Stimulated activated CD4-positive, alpha-beta T cell treated with anti-CD3 and anti-CD28 coated beads, Interleukin-15, amount 100 ng/mL, for 1 hour (primary cell): ENCODE data around the gene MICU2.

Source experiments
- DNase-seq, 2 donors: peaks; one replicate each; pipeline ENCODE4 v3.0.0-alpha.2; 2020; ENCODE audit warnings: low read depth in 1 of 2, low spot score in 1 of 2

The MICU2 gene

GRCh38 chr13:21546372-21546771 lies 57.6 kb downstream of the MICU2 start:
- no peak for DNase-seq

GRCh38 chr13:21544515-21544914 lies 59.5 kb downstream of the MICU2 start:
- no peak for DNase-seq

- no peak for DNase-seq
These were observed 61.4 kb downstream of the MICU2 start for GRCh38 chr13:21542563-21542962.

GRCh38 chr13:21541980-21542379 lies 62.0 kb downstream of the MICU2 start:
- DNase-seq = no peak

- no peak for DNase-seq
These were observed 62.7 kb downstream of the MICU2 start for GRCh38 chr13:21541271-21541670.

GRCh38 chr13:21539687-21540086 lies 64.3 kb downstream of the MICU2 start:
- no peak for DNase-seq

GRCh38 chr13:21538753-21539152 lies 65.2 kb downstream of the MICU2 start:
- DNase-seq = no peak

- DNase-seq = no peak
These were observed 65.7 kb downstream of the MICU2 start for GRCh38 chr13:21538280-21538679.

GRCh38 chr13:21537105-21537504 lies 66.9 kb downstream of the MICU2 start:
- no peak for DNase-seq

GRCh38 chr13:21534760-21535159 lies 69.2 kb downstream of the MICU2 start:
- DNase-seq = no peak

- DNase-seq = no peak
These were observed 72.5 kb downstream of the MICU2 start for GRCh38 chr13:21531455-21531854.

- DNase-seq = no peak
These were observed 73.3 kb downstream of the MICU2 start for GRCh38 chr13:21530656-21531055.

- no peak for DNase-seq
These were observed 74.7 kb downstream of the MICU2 start for GRCh38 chr13:21529146-21529893.

- DNase-seq = no peak
These were observed 75.4 kb downstream of the MICU2 start for GRCh38 chr13:21528616-21529015.

- DNase-seq = no peak
These were observed 77.0 kb downstream of the MICU2 start for GRCh38 chr13:21526707-21527540.

GRCh38 chr13:21522847-21523246 lies 81.1 kb downstream of the MICU2 start:
- DNase-seq = no peak

- no peak for DNase-seq
These were observed 81.8 kb downstream of the MICU2 start for GRCh38 chr13:21522130-21522529.

GRCh38 chr13:21518617-21519144 lies 85.3 kb downstream of the MICU2 start:
- no peak for DNase-seq

GRCh38 chr13:21517576-21517975 lies 86.4 kb downstream of the MICU2 start:
- no peak for DNase-seq

- DNase-seq = no peak
These were observed 87.2 kb downstream of the MICU2 start for GRCh38 chr13:21516805-21517204.

- no peak for DNase-seq
These were observed 92.1 kb downstream of the MICU2 start for GRCh38 chr13:21511849-21512248.

GRCh38 chr13:21504379-21504778 lies 99.6 kb downstream of the MICU2 start:
- no peak for DNase-seq
